ENCODE results near the gene PLCL2.

Gene PLCL2

DNA sequence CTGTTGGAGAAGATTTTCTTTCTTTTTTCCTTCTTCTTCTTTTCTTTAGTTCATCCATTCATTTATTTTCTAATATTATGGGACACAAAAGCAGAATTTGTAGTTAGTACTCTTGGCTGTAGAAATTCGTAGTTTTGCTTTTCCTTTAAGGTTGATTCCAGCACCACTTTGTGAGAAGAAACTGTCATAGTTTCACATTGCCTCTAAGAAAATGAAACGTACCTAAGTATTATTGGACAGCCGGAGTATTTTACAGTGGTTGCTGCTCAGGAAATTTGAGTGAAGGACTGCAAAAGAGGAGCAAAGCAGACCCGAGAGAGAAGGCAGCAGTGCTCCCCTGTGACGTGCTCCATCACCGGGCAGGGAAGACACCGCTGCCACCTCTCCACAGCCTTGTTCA lies 48.1 kb downstream of the PLCL2 start:
- DNase-seq: no peak
- H3K79me1 ChIP-seq (replicated peaks; ENCODE audit: low read length, poor library complexity, severe bottlenecking): no peaks in the 10 kb centered on the region
- 95% methylated on average over 7 of the region's 7 CpGs for WGBS

DNA sequence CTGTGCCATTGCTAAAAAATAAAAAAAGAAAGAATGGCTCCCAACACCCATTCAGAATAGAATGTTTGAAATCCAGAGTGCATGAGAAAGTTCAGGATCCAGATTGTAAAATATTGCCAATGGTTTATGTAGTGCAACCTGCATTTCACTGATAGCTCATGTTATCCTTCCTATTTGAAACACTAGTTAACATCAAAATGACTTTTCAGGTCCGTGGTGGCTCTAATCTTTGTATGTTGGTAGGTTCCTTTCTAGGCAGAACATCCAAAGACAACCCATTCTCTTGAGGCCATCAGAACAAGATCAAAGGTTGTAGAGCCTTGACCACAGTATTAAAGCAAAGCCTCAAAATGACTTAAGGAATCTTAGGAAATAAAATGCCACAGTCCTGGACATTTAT lies 51.0 kb downstream of the PLCL2 start:
- Histone ChIP-seq H3K36me3 (ENCODE audit: control insufficient read depth in 1 of 2, insufficient read depth in 2 of 2, low read depth in 1 of 2, low read length in 2 of 2) (no peaks in the 10 kb centered on the region), H3K4me2 (ENCODE audit: low read length, poor library complexity, severe bottlenecking) (no peak overlapping the region), H2BK12ac (ENCODE audit: low read length in 2 of 2) (no peak overlapping the region)

More for the DNA sequence above, 48.1 kb downstream of the PLCL2 start:
- no peak overlapping the region for H2BK15ac ChIP-seq (ENCODE audit: low read depth, poor library complexity, severe bottlenecking)
- H3K4me2 ChIP-seq (ENCODE audit: low read length, poor library complexity, severe bottlenecking): no peak overlapping the region
- no peaks in the 10 kb centered on the region for H3K9me3 ChIP-seq (ENCODE audit: control insufficient read depth, low read length)
- H3K18ac ChIP-seq (ENCODE audit: low read depth in 1 of 2, low read length in 2 of 2): no peak overlapping the region
- H2AFZ ChIP-seq (ENCODE audit: low read depth, low read length): no peak overlapping the region
- H2BK12ac ChIP-seq (ENCODE audit: low read length in 2 of 2): no peak overlapping the region
- no peak overlapping the region for H2BK5ac ChIP-seq (ENCODE audit: low read depth, low read length, poor library complexity, severe bottlenecking)
- H3K4me1 ChIP-seq (ENCODE audit: control insufficient read depth, insufficient read depth, low read depth, low read length): no peaks in the 10 kb centered on the region
- no peaks in the 10 kb centered on the region for H3K36me3 ChIP-seq (ENCODE audit: control insufficient read depth in 1 of 2, insufficient read depth in 2 of 2, low read depth in 1 of 2, low read length in 2 of 2)
- no peak overlapping the region for H3K14ac ChIP-seq (ENCODE audit: low read length in 2 of 2)
- H3K4ac ChIP-seq (ENCODE audit: low read depth in 1 of 2, low read length in 2 of 2): no peak overlapping the region
- H3K23ac ChIP-seq (ENCODE audit: low read length in 2 of 2): no peak overlapping the region
- H3K9ac ChIP-seq (ENCODE audit: low read length): no peak overlapping the region
- H2AK5ac ChIP-seq (ENCODE audit: low read length, severe bottlenecking): no peak overlapping the region
- H2BK120ac ChIP-seq (ENCODE audit: low read depth, low read length): no peak overlapping the region
- H4K8ac ChIP-seq (ENCODE audit: low read length): no peak overlapping the region
- no peak overlapping the region for H4K91ac ChIP-seq (ENCODE audit: low read length)
- no peak overlapping the region for H3K4me3 ChIP-seq (ENCODE audit: insufficient read depth in 1 of 2, low read depth in 1 of 2, low read length in 2 of 2)
- H3K27ac ChIP-seq (ENCODE audit: low read length, poor library complexity, severe bottlenecking): no peak overlapping the region
- H3K27me3 ChIP-seq (ENCODE audit: control insufficient read depth in 1 of 2, insufficient read depth in 1 of 2, low read length in 2 of 2): no peaks in the 10 kb centered on the region

DNA sequence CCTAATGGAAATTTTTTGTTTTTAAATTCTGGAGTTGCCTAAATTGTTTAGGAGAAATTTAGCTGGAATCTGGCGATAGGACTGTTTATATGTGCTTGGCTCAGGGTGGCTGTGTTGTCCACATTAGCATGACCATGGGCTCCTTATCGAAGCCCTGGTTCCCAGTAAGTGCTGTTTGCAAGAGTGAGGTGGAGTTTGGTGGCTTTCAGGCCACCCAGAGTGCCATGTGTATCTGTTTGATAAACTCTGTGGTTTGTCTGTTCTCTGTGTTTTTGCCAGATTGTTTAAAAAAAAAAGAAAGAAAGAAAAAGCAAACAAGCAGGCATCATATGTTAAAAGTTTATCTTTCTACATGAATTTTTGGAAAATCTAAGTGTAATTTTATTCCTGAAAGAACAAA lies 51.5 kb downstream of the PLCL2 start:
- Histone ChIP-seq H3K79me1 (replicated peaks; ENCODE audit: low read length, poor library complexity, severe bottlenecking) (no peaks in the 10 kb centered on the region), H3K36me3 (ENCODE audit: control insufficient read depth in 1 of 2, insufficient read depth in 2 of 2, low read depth in 1 of 2, low read length in 2 of 2) (no peaks in the 10 kb centered on the region), H2BK12ac (ENCODE audit: low read length in 2 of 2) (no peak overlapping the region), H3K4me1 (ENCODE audit: control insufficient read depth, insufficient read depth, low read depth, low read length) (no peaks in the 10 kb centered on the region), H3K14ac (ENCODE audit: low read length in 2 of 2) (no peak overlapping the region), H3K9ac (ENCODE audit: low read length) (no peak overlapping the region), H4K8ac (ENCODE audit: low read length) (no peak overlapping the region), H2BK15ac (ENCODE audit: low read depth, poor library complexity, severe bottlenecking) (no peak overlapping the region), H2BK5ac (ENCODE audit: low read depth, low read length, poor library complexity, severe bottlenecking) (no peak overlapping the region), H4K91ac (ENCODE audit: low read length) (no peak overlapping the region), H3K4me3 (ENCODE audit: insufficient read depth in 1 of 2, low read depth in 1 of 2, low read length in 2 of 2) (no peak overlapping the region), H3K4me2 (ENCODE audit: low read length, poor library complexity, severe bottlenecking) (no peak overlapping the region), H3K27me3 (ENCODE audit: control insufficient read depth in 1 of 2, insufficient read depth in 1 of 2, low read length in 2 of 2) (no peaks in the 10 kb centered on the region), H2BK120ac (ENCODE audit: low read depth, low read length) (no peak overlapping the region), H3K4ac (ENCODE audit: low read depth in 1 of 2, low read length in 2 of 2) (no peak overlapping the region), H3K27ac (ENCODE audit: low read length, poor library complexity, severe bottlenecking) (no peak overlapping the region), H3K18ac (ENCODE audit: low read depth in 1 of 2, low read length in 2 of 2) (no peak overlapping the region), H2AFZ (ENCODE audit: low read depth, low read length) (no peak overlapping the region), H3K23ac (ENCODE audit: low read length in 2 of 2) (no peak overlapping the region), H2AK5ac (ENCODE audit: low read length, severe bottlenecking) (no peak overlapping the region), H3K9me3 (ENCODE audit: control insufficient read depth, low read length) (no peaks in the 10 kb centered on the region)
- WGBS: 92% methylated on average over 2 of the region's 2 CpGs
- DNase-seq: no peak

More for the DNA sequence above, 51.0 kb downstream of the PLCL2 start:
- no peak overlapping the region for H2AFZ ChIP-seq (ENCODE audit: low read depth, low read length)
- H2BK15ac ChIP-seq (ENCODE audit: low read depth, poor library complexity, severe bottlenecking): no peak overlapping the region
- H3K4ac ChIP-seq (ENCODE audit: low read depth in 1 of 2, low read length in 2 of 2): no peak overlapping the region
- H3K4me1 ChIP-seq (ENCODE audit: control insufficient read depth, insufficient read depth, low read depth, low read length): no peaks in the 10 kb centered on the region
- no peak for DNase-seq
- no peak overlapping the region for H2BK5ac ChIP-seq (ENCODE audit: low read depth, low read length, poor library complexity, severe bottlenecking)
- WGBS: 57% methylated on average over 1 of the region's 1 CpG
- no peak overlapping the region for H3K4me3 ChIP-seq (ENCODE audit: insufficient read depth in 1 of 2, low read depth in 1 of 2, low read length in 2 of 2)
- H3K9me3 ChIP-seq (ENCODE audit: control insufficient read depth, low read length): no peaks in the 10 kb centered on the region
- H4K91ac ChIP-seq (ENCODE audit: low read length): no peak overlapping the region
- H3K79me1 ChIP-seq (replicated peaks; ENCODE audit: low read length, poor library complexity, severe bottlenecking): no peaks in the 10 kb centered on the region
- H4K8ac ChIP-seq (ENCODE audit: low read length): no peak overlapping the region
- H2BK120ac ChIP-seq (ENCODE audit: low read depth, low read length): no peak overlapping the region
- H3K27ac ChIP-seq (ENCODE audit: low read length, poor library complexity, severe bottlenecking): no peak overlapping the region
- no peak overlapping the region for H3K9ac ChIP-seq (ENCODE audit: low read length)
- H2AK5ac ChIP-seq (ENCODE audit: low read length, severe bottlenecking): no peak overlapping the region
- H3K14ac ChIP-seq (ENCODE audit: low read length in 2 of 2): no peak overlapping the region
- no peaks in the 10 kb centered on the region for H3K27me3 ChIP-seq (ENCODE audit: control insufficient read depth in 1 of 2, insufficient read depth in 1 of 2, low read length in 2 of 2)
- H3K23ac ChIP-seq (ENCODE audit: low read length in 2 of 2): no peak overlapping the region
- no peak overlapping the region for H3K18ac ChIP-seq (ENCODE audit: low read depth in 1 of 2, low read length in 2 of 2)

DNA sequence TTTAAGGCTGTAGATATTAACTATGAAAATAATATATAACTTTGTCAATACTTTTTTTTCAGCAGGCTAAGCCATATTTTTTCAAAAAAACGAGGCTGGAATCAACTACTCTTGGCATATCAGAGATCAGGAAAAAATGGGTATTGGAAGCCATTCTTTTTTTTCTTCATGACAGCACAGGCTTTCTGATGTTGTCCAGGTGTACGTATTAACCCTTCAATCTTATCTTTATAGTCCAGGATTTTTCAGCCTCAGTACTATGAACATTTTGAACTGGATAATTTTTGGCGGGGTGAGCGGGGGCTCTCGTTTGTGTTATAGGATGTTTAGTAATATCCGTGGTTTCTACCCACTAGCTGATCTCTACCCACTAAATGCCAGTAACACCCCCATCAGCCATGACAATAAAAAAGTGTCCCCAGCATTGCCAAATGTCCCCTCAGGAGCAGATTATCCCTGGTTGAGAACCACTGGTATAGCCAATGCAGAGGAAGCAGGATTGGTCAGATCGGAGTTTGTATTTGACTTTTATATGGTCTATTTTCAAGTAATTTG lies 52.0 kb downstream of the PLCL2 start:
- Histone ChIP-seq H2AK5ac (ENCODE audit: low read length, severe bottlenecking) (no peak overlapping the region), H2BK15ac (ENCODE audit: low read depth, poor library complexity, severe bottlenecking) (no peak overlapping the region), H3K27me3 (ENCODE audit: control insufficient read depth in 1 of 2, insufficient read depth in 1 of 2, low read length in 2 of 2) (no peaks in the 10 kb centered on the region), H2BK120ac (ENCODE audit: low read depth, low read length) (no peak overlapping the region), H3K4me2 (ENCODE audit: low read length, poor library complexity, severe bottlenecking) (no peak overlapping the region), H3K9ac (ENCODE audit: low read length) (no peak overlapping the region), H3K4me1 (ENCODE audit: control insufficient read depth, insufficient read depth, low read depth, low read length) (no peaks in the 10 kb centered on the region), H3K23ac (ENCODE audit: low read length in 2 of 2) (no peak overlapping the region), H3K27ac (ENCODE audit: low read length, poor library complexity, severe bottlenecking) (no peak overlapping the region), H3K9me3 (ENCODE audit: control insufficient read depth, low read length) (no peaks in the 10 kb centered on the region), H3K4ac (ENCODE audit: low read depth in 1 of 2, low read length in 2 of 2) (no peak overlapping the region), H2BK12ac (ENCODE audit: low read length in 2 of 2) (no peak overlapping the region), H3K18ac (ENCODE audit: low read depth in 1 of 2, low read length in 2 of 2) (no peak overlapping the region), H2AFZ (ENCODE audit: low read depth, low read length) (no peak overlapping the region), H2BK5ac (ENCODE audit: low read depth, low read length, poor library complexity, severe bottlenecking) (no peak overlapping the region), H3K79me1 (replicated peaks; ENCODE audit: low read length, poor library complexity, severe bottlenecking) (no peaks in the 10 kb centered on the region), H3K14ac (ENCODE audit: low read length in 2 of 2) (no peak overlapping the region), H4K91ac (ENCODE audit: low read length) (no peak overlapping the region), H3K36me3 (ENCODE audit: control insufficient read depth in 1 of 2, insufficient read depth in 2 of 2, low read depth in 1 of 2, low read length in 2 of 2) (no peaks in the 10 kb centered on the region), H4K8ac (ENCODE audit: low read length) (no peak overlapping the region), H3K4me3 (ENCODE audit: insufficient read depth in 1 of 2, low read depth in 1 of 2, low read length in 2 of 2) (no peak overlapping the region)
- DNase-seq: no peak
- 94% methylated on average over 4 of the region's 7 CpGs for WGBS

Data from mesenchymal stem cell (in vitro differentiated cells and primary cell).